Right cardiac atrium (tissue), 5 donors: Measurements from ENCODE around the gene MAPKAPK3. TPM values are rescaled to one million over a fixed set of nuclear protein-coding genes. Genes with fewer than 3 reads are reported as not detected.

Source experiments
- ATAC-seq, 2 donors: fragments of 200-7000 bp; cut with Tn5 transposase; one replicate each; pipeline versions ENCODE4 v1.8.0 to v1.9.1; 2020; ENCODE audit warnings: moderate library complexity in 2 of 2, mild to moderate bottlenecking in 1 of 2
- DNase-seq, 3 donors: peaks; one replicate each; pipeline ENCODE4 v3.0.0-alpha.2; 2020
- H3K27ac ChIP-seq: one replicate; pipeline ENCODE4 v1.5.1; 2013; ENCODE audit warnings: mild to moderate bottlenecking, low read length, control low read depth, moderate library complexity
- H3K27me3 ChIP-seq: one replicate; pipeline ENCODE4 v1.6.1; 2013; ENCODE audit not compliant: control insufficient read depth, insufficient read depth
- H3K4me1 ChIP-seq: one replicate; pipeline ENCODE4 v1.6.1; 2013; ENCODE audit warnings: low read length; ENCODE audit not compliant: control insufficient read depth, insufficient read depth
- H3K4me3 ChIP-seq: one replicate; pipeline ENCODE4 v1.5.1; 2013; ENCODE audit warnings: low read length, control low read depth
- H3K9me3 ChIP-seq: one replicate; pipeline ENCODE4 v1.6.1; 2013; ENCODE audit warnings: low read length; ENCODE audit not compliant: control insufficient read depth
- WGBS: extraction: QIAGEN DNeasy Blood & Tissue Kit; methylation state at CpG from one replicate; pipeline ENCODE4 v1.1.7; 2013; 5-methylcytosine and 5-hydroxymethylcytosine counted together
- intact Hi-C, 4 donors: fragments of 100-400 bp; cut with DNase I; formaldehyde crosslinking; loops; one replicate each; pipeline versions ENCODE4 v1.11.0 to v1.14.0; 2022 to 2023
- polyA plus RNA-seq: library from polyadenylated mRNA; stranded (reverse); fragments of 200-250 nt; gene quantifications from one replicate; pipeline ENCODE4 v1.2.3, GENCODE V29; 2013
- total RNA-seq, 4 donors: library from RNA; stranded (reverse); fragmentation: NEBNext Ultra II Directional; extraction: Animal tissue kit (Norgen Biotek cat#: 25700); gene quantifications; one replicate each; pipeline ENCODE4 v1.2.1, GENCODE V29; 2021
- donor health status: healthy with polysubstance abuse.
- donor health status: DM: no; HTN: yes; CAD: no.
- donor health status: DM: no; HTN: no; CAD: no.
- donor health status: DM: no; HTN: yes; CAD: no; lungs with severe emphysema.
- donor health status: DM: yes; HTN: yes; CAD: no.

MAPKAPK3 gene
- total and polyA plus RNA-seq, 5 donors: 167 to 260 (median 224) TPM

DNA sequence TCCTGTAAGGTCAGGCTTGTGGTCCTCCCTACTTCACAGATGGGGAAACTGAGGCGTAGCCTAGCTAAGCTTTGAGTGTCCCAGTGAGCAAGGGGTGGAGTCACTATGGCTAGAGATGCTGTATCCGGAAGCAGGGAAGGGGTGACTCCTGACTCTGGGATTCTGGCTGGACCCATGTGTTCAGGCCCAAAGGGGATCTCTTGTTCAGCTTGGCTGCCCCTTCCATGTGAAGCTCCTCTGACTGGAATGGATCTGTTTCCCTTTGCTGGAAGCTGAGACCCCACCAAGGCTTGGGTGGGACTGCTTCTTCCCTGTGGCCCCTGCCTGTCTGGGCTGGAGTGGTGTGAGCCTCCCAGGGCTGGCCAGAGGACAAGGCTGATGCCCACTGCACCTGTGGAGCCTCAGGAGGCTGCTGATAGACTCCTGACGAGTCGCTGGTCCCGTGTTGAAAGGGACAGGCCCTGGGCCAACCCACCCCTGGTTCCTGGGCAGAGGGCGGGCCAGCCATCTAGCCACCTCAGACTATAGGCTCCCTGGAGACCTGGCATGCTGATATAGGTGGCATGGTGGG lies 1.0 kb downstream of the MAPKAPK3 start:
- intact Hi-C loops: loop anchor here (2.0 to 10.0 kb wide), 4 partner anchors 53 to 767 kb away; partner anchors contain the start of gene MANF (in 2 of the 4)
- no peaks in the 10 kb centered on the region for H3K27me3 ChIP-seq
- 53% methylated on average over 6 of the region's 6 CpGs for WGBS
- H3K27ac ChIP-seq: peak overlapping the region; percentile 86
- DNase-seq (peak in 2 of 3 donors; percentile 68 to 70), ATAC-seq (no peak)
- H3K4me3 ChIP-seq: peak overlapping the region; percentile 71
- no peaks in the 10 kb centered on the region for H3K9me3 ChIP-seq
- peaks cover 12% of the 10 kb centered on the region for H3K4me1 ChIP-seq

- no peaks in the 10 kb centered on the region for H3K27me3 ChIP-seq
- DNase-seq (no peak), ATAC-seq (no peak)
- intact Hi-C loops: no loop called here
- no peak overlapping the region for H3K4me3 ChIP-seq
- no peaks in the 10 kb centered on the region for H3K9me3 ChIP-seq
- WGBS: 78% methylated on average over 1 of the region's 1 CpG
- peak overlapping the region; percentile 76 for H3K27ac ChIP-seq
- peaks cover 23% of the 10 kb centered on the region for H3K4me1 ChIP-seq
Measured at GRCh38 chr3:50620420-50620819, 3.5 kb downstream of the MAPKAPK3 start.

GRCh38 chr3:50620820-50621219 lies 3.9 kb downstream of the MAPKAPK3 start:
- Histone ChIP-seq H3K4me1 (peaks cover 23% of the 10 kb centered on the region), H3K27ac (peak overlapping the region; percentile 76), H3K9me3 (no peaks in the 10 kb centered on the region), H3K4me3 (no peak overlapping the region), H3K27me3 (no peaks in the 10 kb centered on the region)
- WGBS: 38% methylated on average over 4 of the region's 4 CpGs
- DNase-seq: no peak
- ATAC-seq: no peak
- intact Hi-C loops: no loop called here

- H3K27me3 ChIP-seq: no peaks in the 10 kb centered on the region
- ATAC-seq (no peak), DNase-seq (no peak)
- peaks cover 29% of the 10 kb centered on the region for H3K4me1 ChIP-seq
- intact Hi-C loops: no loop called here
- WGBS: 70% methylated on average over 3 of the region's 3 CpGs
- no peak overlapping the region for H3K4me3 ChIP-seq
- H3K27ac ChIP-seq: no peak overlapping the region
- H3K9me3 ChIP-seq: no peaks in the 10 kb centered on the region
Measured at GRCh38 chr3:50622881-50623280, 5.9 kb downstream of the MAPKAPK3 start.

GRCh38 chr3:50623840-50624474 lies 7.0 kb downstream of the MAPKAPK3 start:
- H3K27me3 ChIP-seq: no peaks in the 10 kb centered on the region
- ATAC-seq (peak in 1 of 2 donors; percentile 33), DNase-seq (no peak)
- 34% methylated on average over 6 of the region's 6 CpGs for WGBS
- H3K27ac ChIP-seq: peak overlapping the region; percentile 25
- intact Hi-C loops: no loop called here
- H3K4me1 ChIP-seq: peaks cover 29% of the 10 kb centered on the region
- no peak overlapping the region for H3K4me3 ChIP-seq
- no peaks in the 10 kb centered on the region for H3K9me3 ChIP-seq

GRCh38 chr3:50624634-50625033 lies 7.7 kb downstream of the MAPKAPK3 start:
- WGBS: 99% methylated on average over 2 of the region's 2 CpGs
- H3K4me1 ChIP-seq: peaks cover 29% of the 10 kb centered on the region
- intact Hi-C loops: no loop called here
- H3K9me3 ChIP-seq: no peaks in the 10 kb centered on the region
- ATAC-seq: no peak
- DNase-seq: no peak
- no peaks in the 10 kb centered on the region for H3K27me3 ChIP-seq
- H3K27ac ChIP-seq: peak overlapping the region; percentile 21
- H3K4me3 ChIP-seq: no peak overlapping the region

GRCh38 chr3:50625231-50626182 lies 8.6 kb downstream of the MAPKAPK3 start:
- no peaks in the 10 kb centered on the region for H3K27me3 ChIP-seq
- no peak overlapping the region for H3K4me3 ChIP-seq
- no peak for ATAC-seq
- H3K4me1 ChIP-seq: peaks cover 21% of the 10 kb centered on the region
- WGBS: 65% methylated on average over 18 of the region's 18 CpGs
- intact Hi-C loops: no loop called here
- no peak for DNase-seq
- no peaks in the 10 kb centered on the region for H3K9me3 ChIP-seq
- H3K27ac ChIP-seq: peak overlapping the region; percentile 21

DNA sequence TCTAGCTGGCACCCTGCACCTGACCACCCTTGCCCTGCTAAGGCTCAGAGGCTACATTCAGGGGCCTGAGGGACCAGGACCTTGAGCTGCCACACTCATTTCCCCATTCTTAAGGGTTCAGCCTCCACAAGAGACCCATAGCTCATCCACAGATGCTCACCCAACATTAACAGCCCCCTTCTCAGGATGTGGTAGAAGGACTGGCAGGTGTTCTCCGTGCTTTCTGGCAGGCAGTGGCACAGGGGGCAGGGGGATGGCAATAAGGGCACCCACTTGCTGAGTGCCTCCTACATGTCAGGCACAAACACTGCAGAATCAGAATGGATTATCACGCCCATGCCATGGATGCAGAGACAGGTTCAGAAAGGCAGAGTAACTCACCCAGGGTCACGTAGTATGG lies 9.4 kb downstream of the MAPKAPK3 start:
- no peaks in the 10 kb centered on the region for H3K9me3 ChIP-seq
- H3K27me3 ChIP-seq: no peaks in the 10 kb centered on the region
- intact Hi-C loops: no loop called here
- H3K4me3 ChIP-seq: no peak overlapping the region
- DNase-seq (no peak), ATAC-seq (no peak)
- H3K4me1 ChIP-seq: peaks cover 18% of the 10 kb centered on the region
- peak overlapping the region; percentile 23 for H3K27ac ChIP-seq
- 86% methylated on average over 3 of the region's 3 CpGs for WGBS

DNA sequence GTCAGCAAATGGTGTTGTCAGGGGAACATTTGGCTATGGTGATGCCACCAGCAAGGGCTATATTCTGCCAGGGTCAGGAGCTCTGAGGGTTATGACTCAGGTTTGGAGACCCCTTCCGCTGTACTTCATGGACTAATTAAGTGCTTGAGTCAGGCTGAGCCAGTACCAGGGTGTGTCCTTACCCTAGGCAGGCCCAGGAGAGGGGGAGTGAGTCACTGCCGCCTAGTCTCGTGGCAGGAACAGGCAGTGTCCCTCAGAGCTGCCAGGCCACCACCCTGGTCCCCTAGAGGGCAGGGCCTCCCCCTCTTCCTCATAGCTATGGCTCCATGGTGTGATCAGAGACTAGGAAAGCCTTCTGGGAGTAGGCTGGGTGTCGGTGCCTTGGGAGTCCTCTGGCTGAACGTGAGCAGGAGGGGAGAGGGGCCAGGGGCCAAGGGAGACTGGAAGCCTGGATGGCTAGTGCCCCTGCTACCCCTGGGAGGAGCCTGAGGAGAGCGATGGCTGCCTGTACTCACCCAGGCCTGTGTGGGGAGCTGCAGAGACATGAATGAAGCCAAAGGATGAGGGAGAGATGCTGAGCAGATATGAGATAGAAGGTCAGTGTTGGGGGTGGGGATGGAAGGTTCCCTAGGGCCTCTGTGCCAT lies 10.6 kb downstream of the MAPKAPK3 start:
- peak; percentile 66 to 83 for ATAC-seq
- Histone ChIP-seq H3K4me3 (no peak overlapping the region), H3K27ac (peak overlapping the region; percentile 73), H3K9me3 (no peaks in the 10 kb centered on the region), H3K4me1 (peaks cover 18% of the 10 kb centered on the region), H3K27me3 (no peaks in the 10 kb centered on the region)
- DNase-seq: peak in 2 of 3 donors; percentile 66 to 73
- WGBS: 48% methylated on average over 6 of the region's 6 CpGs
- intact Hi-C loops: no loop called here

DNA sequence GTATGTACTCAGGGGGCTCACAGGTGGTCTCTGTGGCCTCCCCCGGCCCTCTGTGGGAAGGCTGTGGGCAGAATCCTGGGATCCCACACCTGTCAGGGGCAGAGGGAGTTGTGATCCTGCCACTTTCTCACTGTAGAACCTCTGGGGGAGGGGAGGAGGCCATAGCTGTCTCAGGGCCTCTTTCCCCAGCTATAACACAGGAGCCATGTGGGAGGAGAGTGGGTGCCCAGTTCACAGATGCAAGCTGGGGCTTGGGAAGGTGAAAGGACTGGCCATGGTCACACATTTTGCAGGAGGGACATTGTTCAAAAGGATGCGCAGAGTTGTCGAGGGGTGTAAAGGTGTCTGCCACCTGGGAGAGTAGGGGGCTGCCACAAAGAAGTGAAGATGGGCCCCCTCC lies 11.7 kb downstream of the MAPKAPK3 start:
- Histone ChIP-seq H3K4me1 (peaks cover 17% of the 10 kb centered on the region), H3K4me3 (no peak overlapping the region), H3K9me3 (no peaks in the 10 kb centered on the region), H3K27ac (no peak overlapping the region), H3K27me3 (no peaks in the 10 kb centered on the region)
- intact Hi-C loops: no loop called here
- no peak for DNase-seq
- WGBS: 92% methylated on average over 3 of the region's 3 CpGs
- no peak for ATAC-seq
